ENCODE results near the gene NEB.

DNA sequence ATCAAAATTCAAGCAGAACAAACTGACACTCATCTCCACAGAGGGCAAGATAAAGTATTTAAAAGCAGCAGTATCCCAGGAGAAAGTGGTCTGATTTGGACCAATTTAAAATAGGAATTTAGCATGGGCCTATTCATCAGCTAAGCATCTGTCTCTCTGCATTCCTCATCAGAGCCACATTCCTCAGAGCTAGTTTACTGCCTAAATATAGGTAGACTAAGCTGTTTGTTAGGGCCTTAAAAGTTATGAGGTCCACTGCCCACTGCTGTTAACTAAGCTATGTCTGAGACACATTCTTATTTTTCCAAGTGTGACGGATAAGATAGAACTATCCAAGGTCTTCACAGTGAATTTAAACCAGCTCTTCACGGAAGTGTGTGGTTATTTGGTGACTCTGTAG is 17.6 kb downstream of the NEB start:
- TF ChIP-seq, protein P1, sequence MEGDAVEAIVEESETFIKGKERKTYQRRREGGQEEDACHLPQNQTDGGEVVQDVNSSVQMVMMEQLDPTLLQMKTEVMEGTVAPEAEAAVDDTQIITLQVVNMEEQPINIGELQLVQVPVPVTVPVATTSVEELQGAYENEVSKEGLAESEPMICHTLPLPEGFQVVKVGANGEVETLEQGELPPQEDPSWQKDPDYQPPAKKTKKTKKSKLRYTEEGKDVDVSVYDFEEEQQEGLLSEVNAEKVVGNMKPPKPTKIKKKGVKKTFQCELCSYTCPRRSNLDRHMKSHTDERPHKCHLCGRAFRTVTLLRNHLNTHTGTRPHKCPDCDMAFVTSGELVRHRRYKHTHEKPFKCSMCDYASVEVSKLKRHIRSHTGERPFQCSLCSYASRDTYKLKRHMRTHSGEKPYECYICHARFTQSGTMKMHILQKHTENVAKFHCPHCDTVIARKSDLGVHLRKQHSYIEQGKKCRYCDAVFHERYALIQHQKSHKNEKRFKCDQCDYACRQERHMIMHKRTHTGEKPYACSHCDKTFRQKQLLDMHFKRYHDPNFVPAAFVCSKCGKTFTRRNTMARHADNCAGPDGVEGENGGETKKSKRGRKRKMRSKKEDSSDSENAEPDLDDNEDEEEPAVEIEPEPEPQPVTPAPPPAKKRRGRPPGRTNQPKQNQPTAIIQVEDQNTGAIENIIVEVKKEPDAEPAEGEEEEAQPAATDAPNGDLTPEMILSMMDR (IDR thresholded peaks at IDR 0.05): no peak
- TF ChIP-seq EZH2 (IDR thresholded peaks at IDR 0.05; ENCODE audit: borderline replicate concordance, insufficient read depth, low read depth, low read length, poor library complexity, severe bottlenecking): no peak
